Naive B cell (primary cell): Measurements from ENCODE around the gene SLC43A1. TPM values are rescaled to one million over a fixed set of nuclear protein-coding genes. Genes with fewer than 3 reads are reported as not detected.
A peak's percentile ranks its signal among the peaks of the same experiment; 100 is the strongest.

Experiments
- ATAC-seq, 2 donors: fragments of 150-1000 bp; cut with Tn5 transposase; 2 replicates each; pipeline ENCODE4 v1.10.0; 2021; ENCODE audit warnings: low read depth in 2 of 2, mild to moderate bottlenecking in 2 of 2, moderate library complexity in 2 of 2
- DNase-seq: peaks from one replicate; pipeline ENCODE4 v3.0.0; 2022
- H3K27ac Mint-ChIP-seq, 6 donors: one replicate each; pipeline ENCODE4 v1.8.0; 2020 to 2022; ENCODE audit warnings: mild to moderate bottlenecking in 6 of 6, mixed read lengths in 6 of 6, moderate library complexity in 5 of 6, inconsistent platforms in 2 of 6
- H3K27me3 Mint-ChIP-seq, 3 donors: one replicate each; pipeline ENCODE4 v1.8.0; 2021 to 2022; ENCODE audit warnings: mixed read lengths in 3 of 3, mild to moderate bottlenecking in 1 of 3
- H3K36me3 Mint-ChIP-seq, 2 donors: one replicate each; pipeline ENCODE4 v1.8.0; 2020 to 2022; ENCODE audit warnings: mixed read lengths in 2 of 2, inconsistent platforms in 1 of 2, mild to moderate bottlenecking in 1 of 2
- H3K4me1 Mint-ChIP-seq, 3 donors: one replicate each; pipeline ENCODE4 v1.8.0; 2020 to 2022; ENCODE audit warnings: mixed read lengths in 3 of 3, inconsistent platforms in 1 of 3, mild to moderate bottlenecking in 1 of 3, moderate library complexity in 1 of 3
- H3K4me3 Mint-ChIP-seq, 8 donors: one replicate each; pipeline ENCODE4 v1.8.0; 2020 to 2022; ENCODE audit warnings: mild to moderate bottlenecking in 8 of 8, mixed read lengths in 8 of 8, moderate library complexity in 8 of 8, inconsistent platforms in 2 of 8
- H3K9me3 Mint-ChIP-seq, 7 donors: one replicate each; pipeline ENCODE4 v1.8.0; 2020 to 2022; ENCODE audit warnings: mixed read lengths in 7 of 7, mild to moderate bottlenecking in 5 of 7, inconsistent platforms in 2 of 7, moderate library complexity in 1 of 7
- polyA plus RNA-seq, 6 donors: library from polyadenylated mRNA; unstranded; fragments of 300-500 nt; fragmentation: Illumina TruSeq; gene quantifications; one replicate each; pipeline ENCODE4 v1.2.3, GENCODE V29; 2021; ENCODE audit warnings: low read depth in 6 of 6

SLC43A1 gene
- polyA plus RNA-seq, 6 donors from 2014 or later, result 3.2 to 10.9 (median 4.6) TPM

DNA sequence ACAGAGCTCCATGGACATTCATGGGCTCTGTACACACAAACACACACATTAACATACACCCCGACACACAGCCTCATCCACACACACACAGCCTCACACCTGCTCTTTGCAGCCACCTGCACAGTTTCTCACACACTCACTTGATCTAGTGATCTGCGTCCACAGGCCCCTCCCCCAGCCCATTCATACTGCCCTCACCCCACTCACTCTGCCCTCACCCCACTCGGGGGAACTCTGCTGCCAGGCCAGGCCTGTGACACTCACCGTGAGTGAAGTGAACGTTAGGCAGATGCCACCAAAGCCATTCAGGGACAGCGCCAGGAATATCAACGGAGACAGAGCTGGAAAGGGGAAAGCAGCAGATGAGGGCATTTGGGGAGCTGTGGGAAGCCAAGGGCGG lies 15.0 kb downstream of the SLC43A1 start:
- H3K4me3 Mint-ChIP-seq, result peak overlapping the region in 1 of 8 donors; percentile 50

DNA sequence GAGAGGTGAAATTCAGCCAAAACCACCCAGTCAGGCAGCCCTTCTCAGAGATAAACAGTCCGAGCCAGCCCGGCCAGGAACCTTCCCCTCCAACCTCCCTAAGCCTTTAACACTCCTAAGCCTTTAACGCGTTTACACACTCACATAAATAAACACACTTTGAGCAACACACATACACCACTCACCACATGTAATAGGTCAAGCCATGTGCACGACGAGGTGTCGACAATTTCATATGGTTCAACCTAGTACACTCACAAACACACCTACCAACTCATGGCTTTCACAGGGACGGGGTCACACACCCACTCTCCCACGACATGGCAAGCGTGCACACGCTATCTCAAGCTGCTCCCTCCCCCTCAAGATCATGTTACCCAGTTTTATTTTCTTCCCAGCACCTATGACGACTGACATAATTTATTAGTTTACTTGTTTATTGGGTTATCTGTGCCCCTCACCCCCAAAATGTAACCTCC lies 15.5 kb downstream of the SLC43A1 start:
- no peaks in the 10 kb centered on the region for H3K9me3 Mint-ChIP-seq
- DNase-seq (no peak), ATAC-seq (no peak)
- H3K4me1 Mint-ChIP-seq, result peaks cover 0 to 12% (median 0%) of the 10 kb centered on the region in 3 donors
- H3K27me3 Mint-ChIP-seq, result no peaks in the 10 kb centered on the region
- H3K36me3 Mint-ChIP-seq, result peaks cover 0 to 3% of the 10 kb centered on the region in 2 donors
- H3K27ac Mint-ChIP-seq, result peak overlapping the region in 1 of 6 donors; percentile 17
- peak overlapping the region in 4 of 8 donors; percentile 20 to 57 (median 52) for H3K4me3 Mint-ChIP-seq

More for the DNA sequence above, 15.0 kb downstream of the SLC43A1 start:
- DNase-seq (no peak), ATAC-seq (no peak)
- Mint-ChIP-seq H3K27me3 (no peaks in the 10 kb centered on the region), H3K9me3 (no peaks in the 10 kb centered on the region), H3K27ac (no peak overlapping the region), H3K36me3 (peaks cover 0 to 3% of the 10 kb centered on the region in 2 donors), H3K4me1 (peaks cover 0 to 12% (median 0%) of the 10 kb centered on the region in 3 donors)

DNA sequence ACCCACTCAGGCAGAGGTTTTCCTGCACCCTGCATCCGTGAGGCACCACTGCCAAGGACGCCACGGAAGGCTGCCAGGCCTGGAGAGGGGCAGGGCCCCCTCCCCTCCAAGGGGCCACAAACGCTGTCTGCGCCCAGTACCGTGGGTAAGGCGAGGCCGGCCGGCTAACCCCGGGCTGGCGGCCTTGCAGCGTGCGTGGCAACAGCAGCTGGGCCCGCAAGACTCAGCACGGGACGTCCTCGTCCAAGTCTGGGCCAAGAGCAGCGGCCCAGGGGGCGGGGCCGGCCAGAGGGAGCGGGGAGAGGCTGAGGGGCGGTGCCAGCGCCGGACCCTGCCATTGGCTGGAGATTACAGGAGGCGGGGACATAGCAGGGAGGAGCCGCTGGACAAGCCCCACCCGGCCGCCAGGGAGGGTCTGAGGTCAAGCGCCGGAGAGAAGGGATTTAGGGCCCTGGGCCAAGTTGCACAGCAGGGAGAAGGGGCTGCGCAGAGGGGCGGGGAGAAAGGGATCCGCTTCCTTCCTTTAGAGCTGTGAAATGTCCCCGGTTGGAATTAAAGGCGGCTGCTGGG lies 16.0 kb downstream of the SLC43A1 start:
- ATAC-seq (peak; percentile 89 to 94), DNase-seq (peak; percentile 36)
- Mint-ChIP-seq H3K27me3 (no peaks in the 10 kb centered on the region), H3K27ac (peak overlapping the region in 1 of 6 donors; percentile 74), H3K9me3 (no peaks in the 10 kb centered on the region), H3K4me1 (peaks cover 0 to 12% (median 0%) of the 10 kb centered on the region in 3 donors), H3K36me3 (peaks cover 0 to 3% of the 10 kb centered on the region in 2 donors), H3K4me3 (peak overlapping the region in 4 of 8 donors; percentile 20 to 57 (median 52))

DNA sequence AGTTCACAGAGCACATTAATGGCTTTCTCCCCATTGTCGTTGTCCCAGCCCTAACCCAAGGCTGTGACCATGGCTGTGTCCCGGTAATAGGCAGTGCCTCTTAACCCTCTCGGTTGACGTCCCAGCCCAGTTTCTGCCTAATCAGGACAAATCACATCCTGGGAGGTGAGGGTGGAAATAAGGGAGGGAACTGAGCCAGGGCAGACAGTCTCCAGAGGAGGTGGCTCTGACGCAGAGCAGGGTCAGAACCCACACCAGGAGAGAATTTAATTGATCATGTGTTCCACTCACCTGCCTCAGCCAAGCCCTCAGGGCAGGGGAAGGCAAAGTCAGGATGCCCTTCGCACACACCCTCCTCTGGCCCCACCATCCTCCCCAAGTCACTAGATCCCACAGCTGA lies 17.0 kb downstream of the SLC43A1 start:
- Mint-ChIP-seq H3K36me3 (peaks cover 0 to 3% of the 10 kb centered on the region in 2 donors), H3K27ac (no peak overlapping the region), H3K9me3 (no peaks in the 10 kb centered on the region), H3K4me1 (peaks cover 0 to 12% (median 4%) of the 10 kb centered on the region in 3 donors), H3K4me3 (peak overlapping the region in 1 of 8 donors; percentile 3), H3K27me3 (no peaks in the 10 kb centered on the region)
- no peak for DNase-seq
- no peak for ATAC-seq

DNA sequence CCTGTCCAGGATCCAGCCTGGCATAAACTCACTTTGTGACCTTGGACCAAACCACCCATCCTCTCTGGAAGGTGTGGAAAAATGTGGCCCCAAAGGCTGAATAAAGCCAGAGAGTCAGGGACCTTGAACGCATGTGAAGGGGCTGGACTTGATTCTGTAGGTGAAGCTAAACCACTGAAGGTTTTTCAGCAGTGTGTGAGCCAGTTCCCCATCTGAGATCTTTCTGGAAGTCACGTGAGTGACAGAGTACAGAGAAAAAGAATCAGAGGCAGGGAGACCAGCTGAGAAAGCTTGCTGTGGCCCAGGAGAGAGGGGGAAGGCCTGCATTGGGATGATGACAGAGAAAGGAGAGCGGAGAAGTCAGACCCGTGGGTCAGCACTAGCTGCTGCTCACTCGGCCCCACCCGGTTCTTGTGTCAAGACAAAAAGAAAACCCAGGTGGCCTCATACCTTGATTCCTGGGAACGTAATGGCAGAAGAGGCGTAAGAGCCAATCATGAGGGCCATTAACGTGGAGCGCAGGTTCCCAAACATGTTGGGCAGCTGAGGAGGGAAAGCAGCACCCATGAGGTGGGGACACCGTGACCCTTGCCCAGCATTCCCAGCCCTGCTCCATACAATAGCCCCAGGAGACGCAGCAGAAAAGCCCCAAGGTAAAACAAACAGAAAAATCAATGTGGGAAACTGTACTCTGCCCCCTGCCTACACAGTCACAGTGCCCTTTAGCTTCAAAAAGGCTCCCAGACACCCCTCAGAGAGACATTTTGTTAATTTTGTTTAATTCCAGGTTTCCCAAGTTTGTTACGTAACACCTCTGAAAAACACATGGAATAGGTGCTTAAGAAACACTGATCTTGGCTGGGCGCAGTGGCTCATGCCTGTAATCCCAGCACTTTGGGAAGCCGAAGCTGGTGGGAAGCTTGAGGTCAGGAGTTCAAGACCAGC lies 17.9 kb downstream of the SLC43A1 start:
- Mint-ChIP-seq H3K27ac (peak overlapping the region in 1 of 6 donors; percentile 25), H3K9me3 (no peaks in the 10 kb centered on the region), H3K36me3 (peaks cover 0 to 3% of the 10 kb centered on the region in 2 donors), H3K27me3 (no peaks in the 10 kb centered on the region), H3K4me1 (peaks cover 0 to 12% (median 5%) of the 10 kb centered on the region in 3 donors), H3K4me3 (no peak overlapping the region)
- no peak for ATAC-seq
- no peak for DNase-seq

DNA sequence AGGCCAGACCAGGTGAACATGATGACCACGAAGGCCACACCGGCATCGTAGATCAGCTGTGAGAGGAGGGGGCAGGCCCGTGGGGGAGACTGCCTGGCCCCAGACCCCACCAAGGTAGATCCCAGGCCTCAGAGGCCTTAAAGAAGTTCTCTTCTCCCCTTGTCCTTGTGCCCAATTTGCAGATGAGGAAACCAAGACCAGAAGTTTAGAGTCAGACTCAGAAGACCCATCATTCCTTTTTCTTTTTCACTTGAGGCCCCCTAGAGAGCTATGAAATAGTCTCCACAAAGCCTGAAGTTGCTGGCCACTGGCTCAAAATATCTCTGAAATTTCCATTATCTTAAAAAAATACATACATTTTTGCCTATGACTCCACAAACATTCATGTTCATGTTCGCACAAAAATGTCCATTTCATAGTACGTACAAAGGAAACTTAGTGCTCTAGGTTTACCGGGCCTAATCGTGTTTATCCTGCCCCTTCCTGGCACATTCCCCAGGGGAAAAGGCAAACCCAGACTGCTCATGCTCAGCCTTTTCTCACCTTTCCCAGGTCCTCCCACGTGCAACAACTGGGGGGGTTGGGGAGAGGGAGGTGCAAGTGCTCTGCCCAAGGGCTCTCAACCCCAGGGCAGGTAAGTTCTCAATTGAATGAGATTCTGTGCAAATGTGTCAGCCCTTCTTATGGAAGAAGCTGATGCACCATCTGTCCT lies 19.2 kb downstream of the SLC43A1 start:
- Mint-ChIP-seq H3K27me3 (no peaks in the 10 kb centered on the region), H3K4me1 (peaks cover 0 to 12% (median 5%) of the 10 kb centered on the region in 3 donors), H3K4me3 (no peak overlapping the region), H3K36me3 (peaks cover 0 to 3% of the 10 kb centered on the region in 2 donors), H3K27ac (peak overlapping the region in 2 of 6 donors; percentile 52 to 77), H3K9me3 (no peaks in the 10 kb centered on the region)
- no peak for DNase-seq
- ATAC-seq, result no peak

DNA sequence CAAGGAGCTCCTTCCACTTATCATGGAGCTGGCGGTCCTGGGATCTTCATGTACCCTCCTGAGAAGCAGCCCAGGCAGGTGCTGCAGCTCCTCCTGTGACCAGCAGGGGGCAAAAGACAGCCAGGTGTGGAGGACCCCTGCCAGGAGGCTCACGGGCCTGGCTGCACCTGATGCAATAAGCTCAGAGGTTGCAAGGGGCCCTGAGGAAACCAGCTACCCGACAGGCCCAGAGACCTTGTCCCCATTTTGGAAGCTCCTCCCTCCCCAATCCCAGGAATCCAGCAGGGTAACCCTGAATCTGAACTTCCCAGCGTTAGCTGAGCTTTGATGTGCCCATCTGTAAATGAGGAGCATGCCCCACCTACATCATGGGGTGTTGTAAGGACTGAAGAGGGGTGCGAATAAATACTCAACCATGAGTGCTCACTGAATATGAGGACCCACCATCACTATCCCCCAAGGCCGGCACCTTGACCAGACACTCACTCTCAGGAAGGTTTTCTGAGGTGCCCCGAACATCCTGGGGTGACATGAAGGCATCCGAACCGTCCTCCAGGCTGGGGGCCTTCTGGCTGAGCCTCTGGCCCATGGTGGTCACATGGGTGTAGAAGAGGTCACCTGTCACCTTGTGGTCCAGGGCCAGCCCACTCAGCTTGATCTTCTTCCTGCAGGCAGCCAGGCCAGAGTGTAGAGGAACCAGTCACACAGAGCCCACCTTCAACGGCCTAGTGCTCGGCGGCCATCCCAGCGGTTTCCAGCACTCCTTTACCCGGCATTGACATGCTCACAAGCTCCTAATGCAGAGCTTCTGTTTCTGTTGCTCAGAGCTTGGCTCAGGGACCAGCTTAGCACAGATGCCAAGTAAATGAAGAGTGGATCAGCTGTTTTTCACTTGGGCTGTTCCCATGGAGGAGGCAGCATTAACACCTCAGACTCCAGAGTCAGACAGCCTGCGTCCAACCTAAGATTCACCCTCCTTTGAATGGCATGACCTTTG lies 21.7 kb downstream of the SLC43A1 start:
- Mint-ChIP-seq H3K27me3 (no peaks in the 10 kb centered on the region), H3K36me3 (peaks cover 0 to 3% of the 10 kb centered on the region in 2 donors)

DNA sequence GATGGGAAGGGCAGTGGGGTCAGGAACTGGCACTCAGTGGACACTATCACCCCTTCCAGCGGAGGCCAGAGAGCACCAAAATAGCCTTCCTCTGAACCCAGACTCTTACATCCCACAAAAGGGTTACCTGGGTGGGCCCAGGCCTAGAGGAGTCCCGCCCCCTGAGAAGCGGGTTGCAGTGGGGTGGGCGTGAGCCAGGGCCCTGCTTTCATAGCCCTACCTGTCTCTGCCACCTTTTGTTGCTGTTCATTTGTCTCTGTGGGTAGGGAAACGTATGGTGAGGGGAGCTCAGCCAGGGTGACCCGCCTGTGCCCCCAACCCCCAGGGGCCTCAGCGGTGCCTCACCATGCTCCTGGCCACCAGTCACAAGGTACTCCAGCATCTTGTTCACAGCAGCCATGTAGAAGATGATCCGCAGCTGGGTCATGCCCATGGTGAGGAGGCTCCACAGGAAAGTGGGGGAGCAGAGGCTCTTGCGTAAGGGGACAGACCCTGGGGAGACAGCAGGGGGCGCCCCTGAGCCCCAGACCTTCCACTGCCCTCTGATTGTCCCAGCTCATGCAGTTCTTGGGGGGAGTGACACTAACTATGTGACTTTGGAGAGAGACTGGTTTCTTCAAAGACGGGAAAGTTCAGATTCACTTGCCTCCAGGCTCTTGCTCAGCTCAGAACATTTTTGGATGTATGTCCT lies 24.0 kb downstream of the SLC43A1 start:
- Mint-ChIP-seq H3K4me1 (peaks cover 0 to 5% (median 0%) of the 10 kb centered on the region in 3 donors), H3K27ac (peak overlapping the region in 1 of 6 donors; percentile 47), H3K27me3 (no peaks in the 10 kb centered on the region), H3K4me3 (no peak overlapping the region), H3K9me3 (no peaks in the 10 kb centered on the region), H3K36me3 (peaks cover 0 to 8% of the 10 kb centered on the region in 2 donors)
- peak; percentile 24 for DNase-seq
- ATAC-seq, result peak in 1 of 2 donors; percentile 34

More for the DNA sequence above, 21.7 kb downstream of the SLC43A1 start:
- ATAC-seq, result peak; percentile 76 to 91
- peak overlapping the region in 1 of 6 donors; percentile 82 for H3K27ac Mint-ChIP-seq
- H3K4me1 Mint-ChIP-seq, result peaks cover 0 to 5% (median 0%) of the 10 kb centered on the region in 3 donors
- H3K9me3 Mint-ChIP-seq, result no peaks in the 10 kb centered on the region
- H3K4me3 Mint-ChIP-seq, result no peak overlapping the region
- DNase-seq, result peak; percentile 62

DNA sequence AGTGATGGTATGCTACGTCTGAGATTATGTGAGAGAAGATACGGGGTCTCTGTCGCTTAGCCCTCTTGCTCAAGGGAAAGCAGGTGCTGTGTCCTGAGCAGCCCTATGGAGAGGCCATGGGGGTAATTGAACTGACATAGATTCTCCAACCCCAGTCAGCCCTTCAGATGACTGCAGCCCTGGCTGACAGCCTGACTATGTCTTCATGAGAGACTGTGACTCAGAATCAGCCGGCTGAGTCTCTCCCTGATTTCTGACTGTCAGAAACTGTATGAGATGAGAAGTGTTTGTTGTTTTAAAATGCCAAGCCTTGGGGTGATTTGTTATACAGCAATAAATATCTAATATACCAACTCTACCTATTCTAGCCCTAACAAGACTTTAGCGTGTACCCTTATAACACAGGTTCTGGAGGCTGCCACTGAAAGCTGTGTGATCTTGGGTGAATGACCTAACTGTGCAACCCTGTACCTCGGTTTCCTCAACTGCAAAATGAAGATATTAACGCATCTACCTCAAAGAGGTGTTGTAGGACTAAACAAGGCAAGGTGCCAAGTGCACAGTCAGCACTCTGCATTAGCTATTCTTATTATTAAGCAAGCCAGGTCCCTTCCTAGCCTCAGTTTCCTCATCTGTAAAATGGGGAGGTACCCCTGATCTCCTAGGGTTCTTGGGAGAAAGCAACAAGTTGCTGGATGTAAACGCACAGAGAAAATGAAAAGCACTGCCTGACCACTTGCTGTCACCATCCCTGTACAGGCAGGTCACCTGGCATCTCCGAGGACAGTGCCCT lies 24.9 kb downstream of the SLC43A1 start:
- no peaks in the 10 kb centered on the region for H3K27me3 Mint-ChIP-seq

DNA sequence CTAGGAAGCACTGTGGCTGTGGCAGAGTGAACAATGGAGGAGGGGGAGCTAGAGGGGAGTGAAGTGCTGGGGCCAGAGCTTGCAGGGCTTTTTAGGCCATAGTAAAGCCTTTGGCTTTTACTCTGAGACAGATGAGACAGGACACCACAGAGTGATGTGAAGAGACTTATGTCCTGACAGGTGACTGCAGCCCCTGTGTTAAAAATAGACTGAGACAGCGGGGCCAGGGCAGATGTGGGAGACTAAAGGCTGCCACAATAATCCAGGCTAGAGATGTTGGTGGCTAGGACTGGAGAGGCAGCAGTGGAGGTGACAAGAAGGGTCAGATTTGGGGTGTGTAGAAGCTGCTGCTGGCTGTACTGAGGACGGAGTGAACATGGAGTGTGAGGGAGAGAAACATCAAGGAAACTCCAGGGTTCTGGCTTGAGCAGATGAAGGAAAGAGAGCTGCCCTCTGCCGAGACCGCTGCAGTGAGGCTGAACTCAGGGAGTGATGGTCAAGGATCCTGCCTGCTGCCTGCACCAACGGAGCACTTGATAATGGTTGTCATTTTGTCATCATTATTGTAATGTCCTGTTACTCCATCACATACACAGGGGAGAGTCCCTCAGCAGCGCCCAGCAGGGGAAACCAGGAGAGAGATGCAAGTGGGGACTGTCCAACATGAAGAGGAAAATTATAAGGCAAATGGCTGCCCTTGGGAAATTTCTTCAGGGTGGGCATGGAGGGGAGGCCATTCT lies 27.4 kb downstream of the SLC43A1 start:
- Mint-ChIP-seq H3K36me3 (peaks cover 0 to 4% of the 10 kb centered on the region in 2 donors), H3K4me1 (peaks cover 17 to 27% (median 22%) of the 10 kb centered on the region in 3 donors), H3K9me3 (no peaks in the 10 kb centered on the region), H3K27ac (peak overlapping the region in 2 of 6 donors; percentile 14 to 29), H3K4me3 (no peak overlapping the region), H3K27me3 (no peaks in the 10 kb centered on the region)
- ATAC-seq (no peak), DNase-seq (no peak)

More for the DNA sequence above, 24.9 kb downstream of the SLC43A1 start:
- peaks cover 3 to 8% (median 3%) of the 10 kb centered on the region in 3 donors for H3K4me1 Mint-ChIP-seq
- H3K4me3 Mint-ChIP-seq, result no peak overlapping the region
- DNase-seq (no peak), ATAC-seq (no peak)
- no peaks in the 10 kb centered on the region for H3K9me3 Mint-ChIP-seq
- peaks cover 0 to 4% of the 10 kb centered on the region in 2 donors for H3K36me3 Mint-ChIP-seq
- H3K27ac Mint-ChIP-seq, result no peak overlapping the region
